ENCODE measurements around the gene EXOC3L4.

The EXOC3L4 gene

GRCh38 chr14:103123634-103124500 is 29.3 kb downstream of the EXOC3L4 start:
- DNase-seq, result no peak

DNA sequence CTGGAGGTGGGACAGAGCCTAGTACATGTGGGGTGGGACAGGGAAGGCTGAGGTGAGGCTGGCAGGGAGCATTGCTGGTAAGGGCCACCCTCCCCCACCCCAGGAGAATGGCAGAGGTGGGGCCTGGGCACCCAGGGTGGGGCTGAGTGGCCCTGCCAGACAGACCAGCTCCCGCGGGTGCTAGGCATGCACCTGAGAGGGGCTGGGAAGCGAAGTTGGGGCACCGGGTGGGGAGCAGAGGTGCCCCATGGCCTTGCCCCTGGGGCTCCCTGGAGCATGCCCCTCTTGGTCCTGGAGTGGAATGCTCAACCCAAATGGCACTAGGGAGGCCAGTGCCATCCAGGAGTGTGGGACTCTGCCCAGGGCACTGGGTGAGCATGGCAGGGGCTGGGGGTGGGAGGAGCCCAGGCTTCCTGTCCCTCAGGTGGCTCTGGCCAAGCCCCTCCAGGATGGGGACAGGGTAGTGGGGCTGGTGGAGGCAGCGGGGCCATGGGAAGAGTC is 30.0 kb downstream of the EXOC3L4 start:
- DNase-seq, result no peak

DNA sequence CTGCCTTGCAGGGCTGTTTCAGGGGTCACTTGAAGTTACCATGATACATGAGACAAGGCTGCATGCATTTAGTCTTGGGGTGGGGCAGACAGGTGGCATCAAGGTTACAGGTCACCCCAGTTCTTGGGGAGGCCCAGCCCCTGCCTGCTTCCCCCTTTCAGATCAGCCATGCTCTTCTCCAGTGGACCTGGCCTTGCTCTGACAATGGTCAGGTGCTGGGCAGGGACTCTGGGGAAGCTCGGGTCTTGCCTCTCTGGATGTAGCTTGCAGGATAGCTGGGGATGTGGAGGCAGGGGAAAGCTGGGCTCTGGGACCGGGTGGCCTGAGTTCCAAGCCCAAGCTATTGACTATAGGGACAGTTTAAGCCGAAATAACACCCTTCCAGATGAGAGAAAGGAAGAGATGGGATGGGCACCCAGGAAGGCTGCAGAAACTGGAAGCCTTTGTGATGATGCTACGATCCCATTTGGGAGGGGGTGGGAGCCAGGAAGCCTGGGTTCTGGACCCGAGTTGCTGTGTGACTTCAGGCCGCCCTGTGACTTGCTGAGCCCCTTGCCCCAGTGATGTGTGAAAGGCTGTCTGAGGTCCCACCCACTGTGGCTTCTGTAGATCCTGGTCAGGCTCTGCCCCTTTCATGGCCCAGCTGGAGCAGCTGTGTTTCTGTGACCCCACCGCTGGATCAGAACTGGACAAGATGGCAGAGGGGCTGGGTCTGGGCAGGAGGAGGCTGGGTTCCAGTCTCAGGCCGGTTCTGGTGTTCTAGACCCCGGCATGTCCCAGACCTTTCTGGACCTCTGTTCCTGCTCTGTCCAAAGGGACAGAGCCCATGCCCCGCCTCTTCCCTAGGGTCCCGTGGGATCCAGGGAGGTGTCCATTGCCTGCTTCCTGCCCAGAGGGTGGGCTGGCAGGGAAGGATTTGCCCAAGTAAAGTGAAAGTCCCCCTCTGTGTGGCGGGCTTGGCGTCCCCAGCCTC is 30.9 kb downstream of the EXOC3L4 start:
- DNase-seq, result no peak

DNA sequence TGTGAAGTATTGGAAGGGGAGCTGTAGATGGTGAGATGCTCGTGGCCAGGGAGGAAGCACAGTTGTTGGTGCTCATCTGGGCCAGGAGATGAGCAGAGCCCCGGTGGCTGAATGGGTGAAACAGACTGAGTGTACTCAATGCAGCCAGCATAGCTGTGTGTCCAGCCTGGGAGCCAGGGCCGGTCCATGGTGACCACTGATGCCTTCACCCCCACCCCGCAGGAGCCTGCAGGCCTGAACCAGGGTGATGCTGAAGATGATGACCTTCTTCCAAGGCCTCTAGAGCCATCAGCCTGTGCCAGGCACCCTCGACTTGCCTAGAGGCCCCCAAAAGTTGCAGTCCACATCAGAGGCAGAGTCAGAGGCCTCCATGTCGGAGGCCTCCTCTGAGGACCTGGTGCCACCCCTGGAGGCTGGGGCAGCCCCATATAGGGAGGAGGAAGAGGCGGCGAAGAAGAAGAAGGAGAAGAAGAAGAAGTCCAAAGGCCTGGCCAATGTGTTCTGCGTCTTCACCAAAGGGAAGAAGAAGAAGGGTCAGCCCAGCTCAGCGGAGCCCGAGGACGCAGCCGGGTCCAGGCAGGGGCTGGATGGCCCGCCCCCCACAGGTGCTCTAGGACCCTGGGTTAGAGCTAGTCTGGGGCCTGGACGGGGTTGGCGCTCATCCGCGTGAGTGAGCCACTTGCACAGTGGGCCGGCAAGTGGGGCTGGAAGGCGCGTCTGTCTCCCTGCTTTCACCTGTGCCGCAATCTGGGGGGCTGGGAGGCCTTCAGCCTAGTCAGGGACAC is 31.8 kb downstream of the EXOC3L4 start:
- peak; percentile 38 for DNase-seq

DNA sequence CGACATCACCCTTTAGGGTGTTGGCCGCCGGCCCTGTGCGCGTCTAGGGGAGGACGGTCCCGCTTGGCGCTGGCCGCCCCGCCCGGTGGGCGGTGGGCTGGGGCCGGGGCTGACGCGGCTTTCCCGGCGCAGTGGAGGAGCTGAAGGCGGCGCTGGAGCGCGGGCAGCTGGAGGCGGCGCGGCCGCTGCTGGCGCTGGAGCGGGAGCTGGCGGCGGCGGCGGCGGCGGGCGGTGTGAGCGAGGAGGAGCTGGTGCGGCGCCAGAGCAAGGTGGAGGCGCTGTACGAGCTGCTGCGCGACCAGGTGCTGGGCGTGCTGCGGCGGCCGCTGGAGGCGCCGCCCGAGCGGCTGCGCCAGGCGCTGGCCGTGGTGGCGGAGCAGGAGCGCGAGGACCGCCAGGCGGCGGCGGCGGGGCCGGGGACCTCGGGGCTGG is 32.4 kb downstream of the EXOC3L4 start:
- peak; percentile 75 for DNase-seq

- DNase-seq, result no peak
Measured at GRCh38 chr14:103127356-103127755, 32.8 kb downstream of the EXOC3L4 start.

GRCh38 chr14:103127861-103128598 is 33.5 kb downstream of the EXOC3L4 start:
- DNase-seq, result no peak

- no peak for DNase-seq
Measured at GRCh38 chr14:103128631-103129300, 34.2 kb downstream of the EXOC3L4 start.

DNA sequence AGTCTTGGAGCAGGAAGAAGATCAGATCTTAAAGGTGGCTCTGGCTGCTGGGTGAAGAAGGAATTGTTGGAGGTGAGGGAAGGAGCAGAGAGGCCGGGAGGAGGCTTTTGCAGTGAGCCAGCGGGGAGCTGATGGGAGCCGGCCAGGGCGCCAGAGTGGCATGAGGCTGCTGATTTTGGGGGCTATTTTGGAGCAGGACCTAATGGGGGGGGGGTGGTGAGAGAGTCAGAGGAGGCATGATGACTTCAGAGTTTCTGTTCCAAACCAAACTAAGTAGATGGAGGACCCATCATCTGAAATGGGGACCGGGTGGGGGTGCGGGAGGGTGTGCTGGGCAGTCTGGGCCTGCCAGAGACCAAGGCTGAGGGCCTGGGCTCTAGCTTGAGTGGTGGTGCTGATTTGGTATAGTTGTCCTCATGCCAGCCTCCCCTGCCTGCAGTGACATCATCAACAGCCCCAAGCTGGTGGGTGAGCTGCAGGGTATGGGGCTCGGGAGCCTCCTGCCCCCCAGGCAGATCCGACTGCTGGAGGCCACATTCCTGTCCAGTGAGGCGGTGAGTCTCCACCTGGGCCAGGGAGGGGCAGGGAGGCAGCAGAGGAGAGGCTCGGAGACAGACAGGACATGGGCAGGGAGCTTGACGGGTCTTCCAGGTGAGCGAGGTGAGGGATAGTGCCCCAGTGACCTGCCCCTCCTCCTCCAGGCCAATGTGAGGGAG is 34.9 kb downstream of the EXOC3L4 start:
- no peak for DNase-seq

DNA sequence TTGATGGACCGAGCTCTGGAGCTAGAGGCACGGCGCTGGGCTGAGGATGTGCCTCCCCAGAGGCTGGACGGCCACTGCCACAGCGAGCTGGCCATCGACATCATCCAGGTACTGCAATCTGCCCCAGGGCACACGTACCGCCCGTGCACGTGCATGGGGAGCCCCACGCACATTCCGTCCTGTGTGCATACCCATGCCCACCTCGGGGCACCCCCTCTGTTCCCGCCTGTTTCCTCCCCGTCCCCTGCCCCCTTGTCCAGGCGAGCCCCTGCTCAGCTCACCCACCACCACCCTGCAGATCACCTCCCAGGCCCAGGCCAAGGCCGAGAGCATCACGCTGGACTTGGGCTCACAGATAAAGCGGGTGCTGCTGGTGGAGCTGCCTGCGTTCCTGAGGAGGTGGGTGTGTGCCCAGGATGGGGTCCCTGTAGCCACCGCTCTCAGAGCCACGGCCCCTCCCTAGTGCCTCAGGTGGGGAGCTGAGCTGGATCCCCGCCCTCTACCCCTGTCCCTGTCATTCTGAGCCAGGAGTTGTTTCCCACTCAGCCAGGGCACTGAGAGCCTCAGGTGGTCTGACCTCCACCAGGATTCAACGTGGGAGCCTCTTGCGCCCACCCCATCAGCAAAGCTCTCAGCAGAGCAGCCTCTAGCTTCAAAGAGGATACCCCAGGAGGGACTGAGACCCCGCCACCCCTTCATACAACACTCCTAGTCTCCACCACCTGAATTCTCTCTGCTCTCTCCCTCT is 35.7 kb downstream of the EXOC3L4 start:
- DNase-seq, result no peak

- DNase-seq, result peak; percentile 65
Measured at GRCh38 chr14:103130965-103131364, 36.4 kb downstream of the EXOC3L4 start.

DNA sequence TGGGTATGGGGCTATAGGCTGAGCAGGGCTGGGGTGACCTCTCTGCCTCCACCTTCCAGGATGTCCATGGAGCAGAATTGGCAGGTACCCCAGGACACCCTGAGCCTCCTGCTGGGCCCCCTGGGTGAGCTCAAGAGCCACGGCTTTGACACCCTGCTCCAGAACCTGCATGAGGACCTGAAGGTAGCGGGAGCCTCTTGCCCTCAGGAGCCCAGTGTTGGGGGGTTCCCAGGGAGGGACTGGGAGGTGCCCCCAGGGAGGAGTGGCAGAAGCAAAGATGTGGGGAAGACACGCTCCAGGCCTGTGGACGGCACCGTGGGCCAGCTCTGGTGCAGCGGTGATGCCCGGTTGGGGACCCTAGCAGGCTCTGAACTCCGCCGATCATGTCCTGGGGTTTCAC is 37.1 kb downstream of the EXOC3L4 start:
- peak; percentile 41 for DNase-seq

DNA sequence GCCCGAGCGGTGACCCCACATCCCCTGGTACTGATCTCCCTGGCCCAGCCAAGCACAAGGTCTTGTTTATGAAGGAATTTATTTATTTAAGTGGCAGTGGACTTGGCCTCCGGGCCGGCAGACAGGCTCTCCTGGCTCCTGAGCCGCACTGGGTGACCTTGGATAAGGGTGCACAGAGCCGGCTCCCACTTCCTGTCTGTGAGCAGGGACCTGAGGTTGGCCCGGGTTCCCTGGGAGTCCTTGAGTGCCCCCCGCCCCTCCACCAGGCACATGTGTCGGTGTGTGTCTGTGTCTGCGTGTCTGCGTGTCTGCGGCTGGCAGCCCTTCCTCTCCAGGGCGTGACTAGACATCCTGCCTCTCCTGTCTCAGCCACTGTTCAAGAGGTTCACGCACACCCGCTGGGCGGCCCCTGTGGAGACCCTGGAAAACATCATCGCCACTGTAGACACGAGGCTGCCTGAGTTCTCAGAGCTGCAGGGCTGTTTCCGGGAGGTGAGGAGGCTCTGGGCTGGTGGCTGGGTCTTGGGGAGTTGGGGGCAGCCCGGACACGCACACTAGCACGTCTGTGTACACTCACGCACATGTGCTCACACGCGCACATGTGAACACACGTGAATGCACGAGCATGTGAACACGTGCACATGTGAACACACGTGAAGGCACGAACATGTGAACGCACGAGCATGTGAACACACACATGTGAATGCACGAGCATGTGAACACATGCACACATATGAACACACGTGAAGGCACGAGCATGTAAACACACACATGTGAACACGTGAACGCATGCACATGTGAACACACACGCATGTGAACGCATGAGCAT is 38.1 kb downstream of the EXOC3L4 start:
- DNase-seq, result no peak

DNA sequence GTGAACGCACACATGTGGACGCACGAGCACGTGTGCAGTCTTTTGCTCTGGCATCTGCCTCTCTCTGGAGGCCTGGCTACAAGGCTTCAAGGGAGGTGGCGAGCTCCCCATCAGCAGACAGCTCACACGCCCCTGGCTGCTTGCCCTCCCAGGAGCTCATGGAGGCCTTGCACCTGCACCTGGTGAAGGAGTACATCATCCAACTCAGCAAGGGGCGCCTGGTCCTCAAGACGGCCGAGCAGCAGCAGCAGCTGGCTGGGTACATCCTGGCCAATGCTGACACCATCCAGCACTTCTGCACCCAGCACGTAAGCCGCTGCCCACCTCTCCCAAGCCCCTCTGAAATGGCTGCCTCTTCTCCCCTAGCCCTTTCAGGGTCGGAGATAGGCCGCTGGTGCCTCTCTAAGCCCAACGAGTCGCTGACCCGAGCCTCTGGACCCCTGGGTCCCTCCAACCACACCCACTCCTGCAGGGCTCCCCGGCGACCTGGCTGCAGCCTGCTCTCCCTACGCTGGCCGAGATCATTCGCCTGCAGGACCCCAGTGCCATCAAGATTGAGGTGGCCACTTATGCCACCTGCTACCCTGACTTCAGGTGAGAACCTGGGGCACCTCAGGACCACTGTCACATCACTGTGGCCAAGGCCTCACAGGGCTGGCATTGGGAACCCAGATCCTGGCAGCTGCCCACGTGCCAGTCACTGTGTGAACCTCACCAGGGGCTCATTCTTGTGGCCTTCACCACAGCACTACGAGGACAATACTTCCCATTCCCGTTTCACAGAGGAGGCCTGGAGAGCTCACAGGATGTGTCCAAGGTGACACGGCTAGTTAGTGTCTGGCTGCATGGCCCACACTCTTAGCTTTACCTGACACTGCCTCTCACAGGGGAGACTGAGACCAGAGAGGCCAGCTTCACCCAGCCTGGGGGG is 39.0 kb downstream of the EXOC3L4 start:
- no peak for DNase-seq

- no peak for DNase-seq
Measured at GRCh38 chr14:103134405-103134804, 39.9 kb downstream of the EXOC3L4 start.

DNA sequence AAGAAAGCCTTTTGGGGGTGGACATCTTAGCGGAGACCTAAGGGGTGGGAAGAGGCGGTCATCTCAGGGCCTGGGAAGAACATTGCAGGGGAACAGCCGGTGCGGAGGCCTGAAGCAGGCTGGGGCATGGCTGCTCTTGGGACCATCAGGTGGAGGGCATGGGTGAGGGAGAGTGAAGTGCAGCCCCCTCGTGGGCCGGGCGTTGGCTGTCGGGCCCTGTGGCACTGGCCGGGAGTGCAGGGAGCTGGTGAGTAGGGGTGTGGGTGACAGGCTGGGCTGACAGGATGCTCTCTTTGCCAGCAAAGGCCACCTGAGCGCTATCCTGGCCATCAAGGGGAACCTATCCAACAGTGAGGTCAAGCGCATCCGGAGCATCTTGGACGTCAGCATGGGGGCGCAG is 40.4 kb downstream of the EXOC3L4 start:
- no peak for DNase-seq
